Activated T-cell treated with anti-CD3 and anti-CD28 coated beads, Interleukin-2, amount 50 U/mL, for 4 hours (primary cell): Measurements from ENCODE around the gene MPPED1. TPM values are rescaled to one million over a fixed set of nuclear protein-coding genes. Genes with fewer than 3 reads are reported as not detected.

Source experiments
- ATAC-seq, 2 donors: fragments of 200-7000 bp; cut with Tn5 transposase; one replicate each; pipeline ENCODE4 v1.10.0; 2021
- DNase-seq: peaks from one replicate; pipeline ENCODE4 v3.0.0-alpha.2; 2020
- H3K27me3 Mint-ChIP-seq: one replicate; pipeline ENCODE4 v1.8.0; 2021; ENCODE audit warnings: low read depth, mixed read lengths
- H3K36me3 Mint-ChIP-seq: one replicate; pipeline ENCODE4 v1.8.0; 2022; ENCODE audit warnings: mixed read lengths; ENCODE audit not compliant: insufficient read depth
- H3K4me1 Mint-ChIP-seq: one replicate; pipeline ENCODE4 v1.8.0; 2021; ENCODE audit warnings: low read depth, mixed read lengths
- H3K4me3 Mint-ChIP-seq: one replicate; pipeline ENCODE4 v1.8.0; 2021; ENCODE audit warnings: mild to moderate bottlenecking, moderate library complexity, mixed read lengths
- H3K9me3 Mint-ChIP-seq: one replicate; pipeline ENCODE4 v1.8.0; 2021; ENCODE audit warnings: mixed read lengths
- total RNA-seq, 3 donors: library from RNA; stranded (reverse); gene quantifications; one replicate each; pipeline ENCODE4 v1.2.1, GENCODE V29; 2021

The MPPED1 gene
- total RNA-seq, 3 donors from 2014 or later: not detected

GRCh38 chr22:43533656-43534428, 122.0 kb downstream of the MPPED1 start:
- H3K36me3 Mint-ChIP-seq: no peaks in the 10 kb centered on the region
- H3K4me1 Mint-ChIP-seq: no peaks in the 10 kb centered on the region
- H3K27me3 Mint-ChIP-seq: peaks cover 9% of the 10 kb centered on the region
- H3K4me3 Mint-ChIP-seq: no peak overlapping the region
- no peak for ATAC-seq
- DNase-seq: no peak
- no peaks in the 10 kb centered on the region for H3K9me3 Mint-ChIP-seq

DNA sequence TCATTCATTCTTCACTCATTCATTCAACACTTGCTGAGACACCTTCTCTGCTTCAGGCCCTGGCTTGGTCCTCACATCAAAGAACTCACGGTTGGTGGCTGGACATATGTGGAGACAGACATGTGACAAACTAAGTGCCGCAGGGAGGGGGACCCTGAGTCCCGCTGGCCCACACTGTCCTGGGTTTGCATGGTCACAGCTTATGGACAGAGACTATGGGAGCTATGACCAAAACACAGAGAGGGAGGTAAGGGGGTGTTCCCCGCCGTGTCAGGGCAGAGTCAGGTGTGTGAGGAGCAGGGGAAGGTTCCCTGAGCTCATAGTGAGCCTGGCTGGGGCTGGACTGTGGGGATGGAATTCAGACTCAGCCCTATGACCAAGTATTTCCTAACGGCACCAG, 123.1 kb downstream of the MPPED1 start:
- DNase-seq (no peak), ATAC-seq (no peak)
- H3K36me3 Mint-ChIP-seq: no peaks in the 10 kb centered on the region
- H3K4me3 Mint-ChIP-seq: no peak overlapping the region
- H3K9me3 Mint-ChIP-seq: no peaks in the 10 kb centered on the region
- peaks cover 7% of the 10 kb centered on the region for H3K27me3 Mint-ChIP-seq
- no peaks in the 10 kb centered on the region for H3K4me1 Mint-ChIP-seq

GRCh38 chr22:43535336-43535735, 123.5 kb downstream of the MPPED1 start:
- peaks cover 7% of the 10 kb centered on the region for H3K27me3 Mint-ChIP-seq
- H3K4me1 Mint-ChIP-seq: no peaks in the 10 kb centered on the region
- DNase-seq (no peak), ATAC-seq (no peak)
- H3K9me3 Mint-ChIP-seq: no peaks in the 10 kb centered on the region
- H3K4me3 Mint-ChIP-seq: no peak overlapping the region
- H3K36me3 Mint-ChIP-seq: no peaks in the 10 kb centered on the region

DNA sequence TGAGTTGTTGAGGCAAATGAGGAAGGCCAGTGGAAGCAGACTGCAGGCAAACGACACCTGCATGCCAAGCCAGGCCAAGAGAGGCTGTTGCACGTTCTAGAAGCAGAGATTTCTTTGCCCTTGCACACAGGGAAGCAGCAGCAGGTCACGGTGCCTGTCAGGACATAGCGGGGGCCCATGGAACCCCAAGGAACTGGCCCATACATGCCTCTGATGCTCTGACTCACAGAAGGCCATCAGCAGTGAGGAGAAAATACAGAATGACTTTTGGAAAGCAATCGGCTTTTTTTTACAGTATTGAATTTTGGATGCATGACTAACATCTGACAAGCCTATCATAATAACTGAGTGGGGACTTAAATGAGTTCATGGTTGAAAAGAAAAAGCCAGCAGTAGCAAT, 123.9 kb downstream of the MPPED1 start:
- peaks cover 7% of the 10 kb centered on the region for H3K27me3 Mint-ChIP-seq
- no peaks in the 10 kb centered on the region for H3K4me1 Mint-ChIP-seq
- H3K4me3 Mint-ChIP-seq: no peak overlapping the region
- no peaks in the 10 kb centered on the region for H3K36me3 Mint-ChIP-seq
- no peaks in the 10 kb centered on the region for H3K9me3 Mint-ChIP-seq
- ATAC-seq (no peak), DNase-seq (no peak)

DNA sequence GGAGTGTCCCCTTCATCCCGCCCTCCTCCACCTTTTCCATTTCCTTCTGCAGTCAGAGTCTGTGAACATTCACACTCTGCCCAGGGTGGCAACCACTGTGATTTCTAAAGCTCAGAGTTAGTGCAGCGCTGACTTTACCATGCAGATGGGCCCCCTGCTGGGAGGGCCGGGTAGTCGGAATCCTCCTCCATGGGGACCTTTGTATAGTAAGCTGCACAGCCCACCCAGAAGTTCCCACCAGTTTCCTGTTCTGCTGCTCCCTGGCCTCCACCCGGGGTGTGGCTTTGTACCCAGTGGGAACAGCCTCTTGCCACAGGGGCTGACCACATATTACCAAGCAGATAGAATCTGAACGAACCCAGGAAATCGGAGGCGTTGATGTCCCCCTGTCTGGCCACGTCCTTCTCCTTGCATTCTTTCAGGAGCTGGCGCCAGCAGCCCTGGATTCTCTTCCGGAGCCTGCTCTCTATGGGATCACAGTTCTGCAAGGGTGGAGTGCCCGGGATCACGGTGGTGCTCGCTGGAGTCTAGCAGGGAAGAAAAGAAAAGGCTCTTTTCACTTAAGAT, 125.3 kb downstream of the MPPED1 start:
- Mint-ChIP-seq H3K27me3 (peaks cover 8% of the 10 kb centered on the region), H3K36me3 (no peaks in the 10 kb centered on the region), H3K4me3 (no peak overlapping the region), H3K9me3 (no peaks in the 10 kb centered on the region), H3K4me1 (no peaks in the 10 kb centered on the region)
- ATAC-seq: no peak
- no peak for DNase-seq

- H3K27me3 Mint-ChIP-seq: peaks cover 7% of the 10 kb centered on the region
- DNase-seq (no peak), ATAC-seq (no peak)
- no peaks in the 10 kb centered on the region for H3K36me3 Mint-ChIP-seq
- H3K4me1 Mint-ChIP-seq: no peaks in the 10 kb centered on the region
- no peak overlapping the region for H3K4me3 Mint-ChIP-seq
- H3K9me3 Mint-ChIP-seq: no peaks in the 10 kb centered on the region
Measured at GRCh38 chr22:43539572-43540528, 128.0 kb downstream of the MPPED1 start.

GRCh38 chr22:43540529-43540923, 128.7 kb downstream of the MPPED1 start:
- Mint-ChIP-seq H3K27me3 (peaks cover 5% of the 10 kb centered on the region), H3K36me3 (no peaks in the 10 kb centered on the region), H3K4me1 (no peaks in the 10 kb centered on the region), H3K9me3 (no peaks in the 10 kb centered on the region), H3K4me3 (no peak overlapping the region)
- DNase-seq (no peak), ATAC-seq (no peak)

- no peak for DNase-seq
- Mint-ChIP-seq H3K4me3 (no peak overlapping the region), H3K9me3 (no peaks in the 10 kb centered on the region), H3K27me3 (peaks cover 5% of the 10 kb centered on the region), H3K4me1 (no peaks in the 10 kb centered on the region), H3K36me3 (no peaks in the 10 kb centered on the region)
- no peak for ATAC-seq
Measured at GRCh38 chr22:43541022-43541421, 129.2 kb downstream of the MPPED1 start.

DNA sequence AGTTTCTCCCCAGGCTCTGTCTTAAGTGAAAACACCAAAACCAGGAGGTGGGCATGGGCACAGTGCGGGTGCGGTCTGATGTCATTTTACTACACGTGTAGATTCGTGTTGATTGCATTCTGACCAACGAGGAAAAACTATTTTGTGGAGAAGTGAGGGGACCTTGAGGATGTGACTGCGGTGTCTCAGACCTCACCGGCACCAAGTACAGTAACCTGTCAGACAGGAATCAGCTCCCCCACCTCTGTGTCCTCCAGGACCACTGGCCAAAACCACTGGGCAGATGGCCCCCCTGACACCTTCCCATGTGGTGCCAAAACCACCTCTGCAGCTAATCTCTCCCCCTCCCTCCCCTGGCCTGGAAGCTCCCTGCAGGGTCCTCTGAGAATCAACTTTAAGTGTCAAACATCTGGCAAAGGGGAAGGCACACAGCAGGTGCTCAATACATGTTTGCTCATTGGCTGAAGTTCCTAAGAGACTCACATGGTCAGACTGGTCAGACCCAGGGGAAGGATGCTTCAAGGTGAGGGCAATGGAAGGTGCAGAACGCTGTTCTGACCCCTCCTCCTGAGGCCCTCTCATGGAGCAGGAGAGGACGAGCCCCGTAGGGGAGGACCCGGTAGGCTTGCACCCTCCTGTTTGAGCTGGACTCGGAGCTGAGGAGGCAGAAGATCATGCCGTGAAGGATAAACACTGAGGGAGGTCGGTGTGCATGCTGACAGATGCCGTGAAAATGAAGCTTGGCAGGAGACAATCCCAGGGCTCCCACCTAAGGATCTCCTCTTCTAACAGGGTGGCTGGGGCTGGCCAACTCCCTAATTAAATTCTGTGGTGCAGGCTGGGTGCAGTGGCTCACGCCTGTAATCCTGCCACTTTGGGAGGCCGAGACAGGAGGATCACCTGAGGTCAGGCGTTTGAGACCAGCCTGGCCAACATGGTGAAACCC, 129.9 kb downstream of the MPPED1 start:
- peaks cover 5% of the 10 kb centered on the region for H3K27me3 Mint-ChIP-seq
- DNase-seq (no peak), ATAC-seq (no peak)
- H3K4me1 Mint-ChIP-seq: no peaks in the 10 kb centered on the region
- no peak overlapping the region for H3K4me3 Mint-ChIP-seq
- H3K9me3 Mint-ChIP-seq: no peaks in the 10 kb centered on the region
- H3K36me3 Mint-ChIP-seq: no peaks in the 10 kb centered on the region

DNA sequence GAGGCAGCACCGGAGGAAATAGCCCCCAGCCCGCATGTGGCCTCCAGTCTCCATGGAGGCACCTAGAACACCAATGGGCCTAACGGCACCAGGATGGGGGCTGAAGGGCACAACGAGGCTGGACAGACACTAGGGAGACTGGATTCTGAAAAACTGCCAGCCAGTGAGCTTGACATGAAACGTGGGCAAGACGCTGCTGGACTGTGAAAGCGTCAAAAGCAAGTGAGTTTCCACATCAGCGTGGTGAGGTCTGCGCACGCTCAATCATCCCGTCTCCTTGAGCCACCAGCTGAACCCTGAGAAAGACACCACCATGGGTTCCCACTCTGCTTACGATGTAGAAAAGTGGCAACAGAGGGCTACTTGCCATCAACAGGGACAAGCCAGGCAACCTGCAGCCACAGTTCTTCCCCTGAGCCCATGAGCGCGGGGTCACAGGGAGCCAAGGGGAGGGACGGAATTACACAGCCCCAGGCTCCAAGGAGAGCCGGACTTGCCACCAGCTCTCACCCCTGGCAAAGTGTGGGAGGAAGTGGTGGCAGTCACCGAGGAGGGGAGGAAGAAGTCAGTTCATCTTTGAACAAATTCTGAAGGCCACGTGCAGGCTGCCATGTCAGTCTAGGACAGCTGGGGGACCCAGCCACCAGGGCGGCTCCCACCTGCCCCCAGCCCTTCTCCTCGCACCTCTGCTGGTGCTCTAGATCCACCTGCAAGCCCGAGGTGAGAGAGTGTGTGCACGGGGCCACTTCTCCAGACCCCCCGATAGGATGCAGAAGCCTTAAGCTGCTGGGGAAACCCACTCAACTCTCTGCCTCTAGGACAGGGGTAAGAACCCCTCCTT, 131.1 kb downstream of the MPPED1 start:
- Mint-ChIP-seq H3K4me3 (no peak overlapping the region), H3K9me3 (no peaks in the 10 kb centered on the region), H3K4me1 (no peaks in the 10 kb centered on the region), H3K27me3 (peaks cover 5% of the 10 kb centered on the region), H3K36me3 (no peaks in the 10 kb centered on the region)
- ATAC-seq (no peak), DNase-seq (no peak)

DNA sequence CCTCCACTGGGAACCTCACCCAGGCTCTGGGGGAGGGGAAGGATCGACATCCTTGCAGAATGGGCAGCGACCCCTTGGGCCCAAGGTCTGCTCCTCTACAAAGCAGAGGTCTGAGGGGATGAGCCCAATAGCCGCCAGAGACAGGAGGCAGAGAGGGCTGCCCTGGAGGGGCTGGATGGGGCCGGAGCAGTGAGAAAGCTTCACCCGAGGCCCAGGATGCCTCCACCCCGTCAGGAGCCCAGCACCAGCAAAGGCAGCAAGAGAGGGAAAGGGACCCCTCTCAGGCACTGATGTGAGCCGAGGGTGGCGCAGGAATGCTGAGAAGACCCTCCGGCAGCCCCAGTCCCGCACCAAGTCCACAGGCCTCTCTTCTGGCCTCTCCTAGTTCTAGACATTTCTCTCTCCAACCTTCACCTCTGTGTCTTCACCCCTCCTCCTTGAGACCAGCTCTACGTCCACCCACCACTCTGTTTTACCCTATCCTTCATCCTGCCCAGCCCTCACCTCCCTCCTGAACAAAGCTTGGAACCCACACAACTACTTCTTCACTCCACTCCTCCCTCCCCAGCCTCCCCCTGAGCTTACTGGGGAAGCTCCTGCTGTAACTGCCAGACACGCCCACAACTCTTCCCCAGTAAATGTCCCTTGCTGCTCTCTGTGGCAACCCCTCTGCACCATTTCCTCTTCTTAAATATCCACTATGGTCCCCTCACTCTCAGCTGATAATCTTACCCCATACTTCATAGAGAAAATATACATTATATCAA, 131.9 kb downstream of the MPPED1 start:
- Mint-ChIP-seq H3K36me3 (no peaks in the 10 kb centered on the region), H3K27me3 (peaks cover 5% of the 10 kb centered on the region), H3K4me3 (no peak overlapping the region), H3K4me1 (no peaks in the 10 kb centered on the region), H3K9me3 (no peaks in the 10 kb centered on the region)
- no peak for ATAC-seq
- no peak for DNase-seq

GRCh38 chr22:43544289-43544673, 132.5 kb downstream of the MPPED1 start:
- DNase-seq (no peak), ATAC-seq (no peak)
- Mint-ChIP-seq H3K9me3 (no peaks in the 10 kb centered on the region), H3K4me1 (no peaks in the 10 kb centered on the region), H3K27me3 (peaks cover 2% of the 10 kb centered on the region), H3K36me3 (no peaks in the 10 kb centered on the region), H3K4me3 (no peak overlapping the region)
